ENCODE data around the gene ANKRD44.

DNA sequence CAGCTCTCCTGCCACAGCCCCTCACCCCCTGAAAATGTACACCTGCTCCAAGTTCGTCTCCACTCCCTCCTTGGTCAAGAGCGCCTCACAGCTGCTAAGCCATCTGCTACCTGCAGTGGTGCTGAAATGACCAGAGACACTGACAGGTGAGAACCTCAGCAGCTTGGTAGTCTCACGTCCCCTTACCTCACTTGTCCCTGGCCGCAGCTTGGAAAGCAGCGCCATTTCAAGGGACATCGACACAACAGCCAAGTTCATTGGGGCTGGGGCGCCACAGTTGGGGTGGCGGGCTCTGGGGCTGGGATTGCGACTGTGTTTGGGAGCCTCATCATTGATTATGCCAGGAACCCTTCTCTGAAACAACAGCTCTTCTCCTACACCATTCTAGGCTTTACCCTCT lies 47.5 kb downstream of the ANKRD44 start:
- TF ChIP-seq, protein P1, sequence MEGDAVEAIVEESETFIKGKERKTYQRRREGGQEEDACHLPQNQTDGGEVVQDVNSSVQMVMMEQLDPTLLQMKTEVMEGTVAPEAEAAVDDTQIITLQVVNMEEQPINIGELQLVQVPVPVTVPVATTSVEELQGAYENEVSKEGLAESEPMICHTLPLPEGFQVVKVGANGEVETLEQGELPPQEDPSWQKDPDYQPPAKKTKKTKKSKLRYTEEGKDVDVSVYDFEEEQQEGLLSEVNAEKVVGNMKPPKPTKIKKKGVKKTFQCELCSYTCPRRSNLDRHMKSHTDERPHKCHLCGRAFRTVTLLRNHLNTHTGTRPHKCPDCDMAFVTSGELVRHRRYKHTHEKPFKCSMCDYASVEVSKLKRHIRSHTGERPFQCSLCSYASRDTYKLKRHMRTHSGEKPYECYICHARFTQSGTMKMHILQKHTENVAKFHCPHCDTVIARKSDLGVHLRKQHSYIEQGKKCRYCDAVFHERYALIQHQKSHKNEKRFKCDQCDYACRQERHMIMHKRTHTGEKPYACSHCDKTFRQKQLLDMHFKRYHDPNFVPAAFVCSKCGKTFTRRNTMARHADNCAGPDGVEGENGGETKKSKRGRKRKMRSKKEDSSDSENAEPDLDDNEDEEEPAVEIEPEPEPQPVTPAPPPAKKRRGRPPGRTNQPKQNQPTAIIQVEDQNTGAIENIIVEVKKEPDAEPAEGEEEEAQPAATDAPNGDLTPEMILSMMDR (conservative IDR thresholded peaks at IDR 0.05 in 1 of 2, IDR thresholded peaks at IDR 0.05 in 1 of 2; ENCODE audit: extremely low read depth in 1 of 2, insufficient read depth in 1 of 2, low read depth in 1 of 2, low read length in 2 of 2): no peak
- TF ChIP-seq EZH2 (IDR thresholded peaks at IDR 0.05; ENCODE audit: borderline replicate concordance, low read length): no peak

All from mammary epithelial cell (primary cell).